Gastroesophageal sphincter (tissue), 3 donors: Measurements from ENCODE around the gene EEF1AKMT3.

Experiments used
- CTCF ChIP-seq, 4 experiments: fragments of 200-600 bp in 2 of 4; fragments of 450-650 bp in 2 of 4; sonication (generic) in 1 of 4; IDR thresholded peaks; one replicate each; pipeline ENCODE4 v1.5.1; 2017 to 2019; ENCODE audit warnings: antibody characterized with exemption in 4 of 4, mild to moderate bottlenecking in 2 of 4, moderate library complexity in 2 of 4
- POLR2A ChIP-seq, 2 donors: fragments of 450-650 bp; IDR thresholded peaks; one replicate each; pipeline ENCODE4 v1.6.1; 2017; ENCODE audit warnings: antibody characterized with exemption in 2 of 2, mild to moderate bottlenecking in 2 of 2, moderate library complexity in 1 of 2
- POLR2AphosphoS5 ChIP-seq: sonication (generic); formaldehyde crosslinking; IDR thresholded peaks from one replicate; pipeline ENCODE4 v1.6.1; 2017; ENCODE audit warnings: antibody characterized with exemption

DNA sequence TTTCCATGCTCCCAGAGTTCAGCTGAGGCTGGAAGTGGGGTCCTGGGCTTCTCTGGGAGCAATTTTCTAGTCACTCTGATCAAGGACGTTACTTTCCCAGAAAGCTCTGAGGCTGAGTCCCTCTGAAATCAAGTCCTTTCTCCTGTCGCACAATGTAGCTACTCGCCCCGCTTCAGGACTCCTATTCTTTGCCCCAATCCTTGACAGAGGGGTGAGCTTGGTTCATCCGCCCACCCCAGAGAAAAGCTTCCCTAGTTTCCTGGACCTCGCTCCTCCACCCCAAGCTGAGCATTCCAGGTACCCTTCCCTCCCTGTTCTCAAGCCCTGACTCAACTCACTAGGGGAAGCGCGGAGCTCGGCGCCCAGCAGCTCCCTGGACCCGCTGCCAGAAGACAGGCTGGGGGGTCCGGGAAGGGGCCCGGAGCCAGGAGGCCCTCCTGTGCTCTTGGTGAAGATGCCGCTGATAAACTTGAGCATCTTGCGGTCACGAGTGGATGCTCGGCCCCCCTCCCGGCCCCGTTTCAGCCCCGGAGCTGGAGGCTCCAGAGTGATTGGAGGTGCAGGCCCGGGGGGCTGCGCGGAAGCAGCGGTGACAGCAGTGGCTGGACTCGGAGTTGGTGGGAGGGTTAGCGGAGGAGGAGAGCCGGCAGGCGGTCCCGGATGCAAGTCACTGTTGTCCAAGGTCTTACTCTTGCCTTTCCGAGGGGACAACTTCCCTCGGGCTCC lies 35.5 kb upstream of the EEF1AKMT3 start:
- TF ChIP-seq POLR2A (IDR thresholded peaks at IDR 0.05), result no peak
- TF ChIP-seq CTCF (IDR thresholded peaks at IDR 0.05), result no peak
- no peak for TF ChIP-seq POLR2AphosphoS5
